ENCODE results near the gene MPP3. TPM values are rescaled to one million over a fixed set of nuclear protein-coding genes. Genes with fewer than 3 reads are reported as not detected.

MPP3 gene
- total RNA-seq, 1 experiment from 2014 or later = 19.5 TPM

DNA sequence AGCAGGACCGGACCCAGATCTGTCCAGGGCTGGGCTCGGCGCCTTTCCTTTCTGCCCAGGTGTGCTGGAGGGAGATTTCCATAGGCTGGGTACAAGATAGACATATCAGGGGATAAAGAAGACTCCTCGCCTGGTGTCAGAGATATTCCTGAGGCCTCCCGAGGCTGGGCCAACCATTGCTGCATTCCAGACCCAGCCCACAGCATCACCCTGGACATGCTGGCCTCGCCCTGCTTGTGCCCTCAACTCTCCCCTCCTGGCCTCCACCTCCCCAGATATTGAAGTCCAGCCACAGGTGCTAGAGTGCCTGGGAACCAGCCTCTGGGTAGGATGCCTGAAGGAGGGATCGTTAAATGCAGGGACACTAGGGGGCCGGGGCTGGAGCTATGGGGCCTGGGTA is 16.2 kb upstream of the MPP3 start:
- RAD21 ChIA-PET (ENCODE audit: low non-redundant PET in 1 of 2, low total read pairs in 2 of 2, uncharacterized antibody in 2 of 2, unreplicated experiment in 2 of 2) = no interaction called here
- H3K4me1 ChIP-seq (ENCODE audit: control insufficient read depth in 1 of 2, insufficient read depth in 2 of 2, low read length in 2 of 2) = peaks cover 4 to 7% of the 10 kb centered on the region in 2 experiments; a peak in 2 of 4 replicates
- no peaks in the 10 kb centered on the region for H3K9me2 ChIP-seq (ENCODE audit: insufficient read depth)
- POLR2A ChIA-PET = no interaction called here
- no peak overlapping the region for H3K4me2 ChIP-seq (ENCODE audit: low read length)
- DNase-seq (ENCODE audit: low read depth, low spot score) (no peak), ATAC-seq (no peak)
- no peak overlapping the region for H3K4me3 ChIP-seq (replicated peaks in 1 of 2; ENCODE audit: low read depth in 1 of 2, low read length in 2 of 2)
- H4K20me1 ChIP-seq (ENCODE audit: insufficient read depth) = no peaks in the 10 kb centered on the region
- TF ChIP-seq CEBPB (IDR thresholded peaks at IDR 0.05; ENCODE audit: low read depth) = no peak
- no peak overlapping the region for H2AFZ ChIP-seq (ENCODE audit: low read depth, low read length, poor library complexity, severe bottlenecking)
- no peak overlapping the region for H3K9ac ChIP-seq (ENCODE audit: low read length)
- H3K27me3 ChIP-seq (ENCODE audit: insufficient read depth, low read length) = no peaks in the 10 kb centered on the region
- no peaks in the 10 kb centered on the region for H3K9me3 ChIP-seq (ENCODE audit: control insufficient read depth in 1 of 2, insufficient read depth in 1 of 2, low read depth in 1 of 2, low read length in 2 of 2)
- no TSS peak for BruUV-seq (replicated peaks)
- no peaks in the 10 kb centered on the region for H3K79me2 ChIP-seq (ENCODE audit: insufficient read depth, low read length)
- intact Hi-C loops (cut with micrococcal nuclease) = loop anchor here (10.0 kb wide), 1 partner anchor 154 kb away; no protein-coding TSS in a partner anchor
- no peaks in the 10 kb centered on the region for H3K36me3 ChIP-seq (ENCODE audit: control insufficient read depth in 1 of 2, insufficient read depth in 2 of 2, low read length in 2 of 2)
- H3K27ac ChIP-seq (ENCODE audit: low read depth, low read length) = no peak overlapping the region
- CTCF ChIA-PET = no interaction called here

DNA sequence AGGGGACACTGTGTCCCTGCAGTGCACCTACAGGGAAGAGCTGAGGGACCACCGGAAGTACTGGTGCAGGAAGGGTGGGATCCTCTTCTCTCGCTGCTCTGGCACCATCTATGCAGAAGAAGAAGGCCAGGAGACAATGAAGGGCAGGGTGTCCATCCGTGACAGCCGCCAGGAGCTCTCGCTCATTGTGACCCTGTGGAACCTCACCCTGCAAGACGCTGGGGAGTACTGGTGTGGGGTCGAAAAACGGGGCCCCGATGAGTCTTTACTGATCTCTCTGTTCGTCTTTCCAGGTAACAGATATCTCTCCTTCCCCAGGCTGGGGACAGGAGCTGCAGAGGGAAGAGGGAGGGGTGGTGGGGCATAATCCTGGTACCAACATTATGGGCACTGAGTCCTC is 15.7 kb upstream of the MPP3 start:
- intact Hi-C loops (cut with micrococcal nuclease) = loop anchor here (10.0 kb wide), 1 partner anchor 154 kb away; no protein-coding TSS in a partner anchor
- no peak for DNase-seq (ENCODE audit: low read depth, low spot score)
- no peaks in the 10 kb centered on the region for H4K20me1 ChIP-seq (ENCODE audit: insufficient read depth)
- no peak overlapping the region for H3K27ac ChIP-seq (ENCODE audit: low read depth, low read length)
- no peaks in the 10 kb centered on the region for H3K79me2 ChIP-seq (ENCODE audit: insufficient read depth, low read length)
- BruUV-seq (replicated peaks) = no TSS peak
- no peak overlapping the region for H2AFZ ChIP-seq (ENCODE audit: low read depth, low read length, poor library complexity, severe bottlenecking)
- H3K27me3 ChIP-seq (ENCODE audit: insufficient read depth, low read length) = no peaks in the 10 kb centered on the region
- no peak for ATAC-seq
- no peaks in the 10 kb centered on the region for H3K36me3 ChIP-seq (ENCODE audit: control insufficient read depth in 1 of 2, insufficient read depth in 2 of 2, low read length in 2 of 2)
- peaks cover 4 to 7% of the 10 kb centered on the region in 2 experiments; a peak in 2 of 4 replicates for H3K4me1 ChIP-seq (ENCODE audit: control insufficient read depth in 1 of 2, insufficient read depth in 2 of 2, low read length in 2 of 2)
- ChIA-PET CTCF (no interaction called here), POLR2A (no interaction called here), RAD21 (ENCODE audit: low non-redundant PET in 1 of 2, low total read pairs in 2 of 2, uncharacterized antibody in 2 of 2, unreplicated experiment in 2 of 2) (no interaction called here)
- H3K9me3 ChIP-seq (ENCODE audit: control insufficient read depth in 1 of 2, insufficient read depth in 1 of 2, low read depth in 1 of 2, low read length in 2 of 2) = no peaks in the 10 kb centered on the region
- no peak overlapping the region for H3K4me3 ChIP-seq (replicated peaks in 1 of 2; ENCODE audit: low read depth in 1 of 2, low read length in 2 of 2)
- no peak overlapping the region for H3K4me2 ChIP-seq (ENCODE audit: low read length)
- no peak for TF ChIP-seq CEBPB (IDR thresholded peaks at IDR 0.05; ENCODE audit: low read depth)
- TF ChIP-seq POLR2AphosphoS5 (IDR thresholded peaks at IDR 0.05; ENCODE audit: low read depth, low read length) = no peak
- TF ChIP-seq YY1 (IDR thresholded peaks at IDR 0.05; ENCODE audit: extremely low read depth, insufficient replicate concordance, low read depth, low read length) = no peak
- TF ChIP-seq ZFX (IDR thresholded peaks at IDR 0.05) = no peak
- TF ChIP-seq SIN3A (IDR thresholded peaks at IDR 0.05; ENCODE audit: low read depth) = no peak
- TF ChIP-seq, protein P1, sequence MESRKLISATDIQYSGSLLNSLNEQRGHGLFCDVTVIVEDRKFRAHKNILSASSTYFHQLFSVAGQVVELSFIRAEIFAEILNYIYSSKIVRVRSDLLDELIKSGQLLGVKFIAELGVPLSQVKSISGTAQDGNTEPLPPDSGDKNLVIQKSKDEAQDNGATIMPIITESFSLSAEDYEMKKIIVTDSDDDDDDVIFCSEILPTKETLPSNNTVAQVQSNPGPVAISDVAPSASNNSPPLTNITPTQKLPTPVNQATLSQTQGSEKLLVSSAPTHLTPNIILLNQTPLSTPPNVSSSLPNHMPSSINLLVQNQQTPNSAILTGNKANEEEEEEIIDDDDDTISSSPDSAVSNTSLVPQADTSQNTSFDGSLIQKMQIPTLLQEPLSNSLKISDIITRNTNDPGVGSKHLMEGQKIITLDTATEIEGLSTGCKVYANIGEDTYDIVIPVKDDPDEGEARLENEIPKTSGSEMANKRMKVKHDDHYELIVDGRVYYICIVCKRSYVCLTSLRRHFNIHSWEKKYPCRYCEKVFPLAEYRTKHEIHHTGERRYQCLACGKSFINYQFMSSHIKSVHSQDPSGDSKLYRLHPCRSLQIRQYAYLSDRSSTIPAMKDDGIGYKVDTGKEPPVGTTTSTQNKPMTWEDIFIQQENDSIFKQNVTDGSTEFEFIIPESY (IDR thresholded peaks at IDR 0.05; ENCODE audit: extremely low read depth, insufficient replicate concordance, low read length) = no peak
- no peak for TF ChIP-seq EZH2phosphoT487 (IDR thresholded peaks at IDR 0.05; ENCODE audit: borderline replicate concordance)
- H3K9me2 ChIP-seq (ENCODE audit: insufficient read depth) = no peaks in the 10 kb centered on the region
- no peak overlapping the region for H3K9ac ChIP-seq (ENCODE audit: low read length)
